Fibroblast of lung (primary cell): ENCODE measurements around the gene ANO2. TPM values are rescaled to one million over a fixed set of nuclear protein-coding genes. Genes with fewer than 3 reads are reported as not detected.

Experiments used
- DNase-seq, 2 donors: peaks; one replicate each; pipeline versions ENCODE4 v3.0.0 to v3.0.0-alpha.2; 2010; ENCODE audit warnings: low read depth in 2 of 2
- H2AFZ ChIP-seq: 2 replicates; pipeline ENCODE4 v1.5.1; 2012; ENCODE audit warnings: low read length, control low read depth, inconsistent platforms
- H3K27ac ChIP-seq: 2 replicates; pipeline ENCODE4 v1.5.1; 2011; ENCODE audit warnings: low read length, control low read depth; ENCODE audit not compliant: insufficient read depth
- H3K27me3 ChIP-seq: 2 replicates; pipeline ENCODE4 v1.5.1; 2011; ENCODE audit warnings: mild to moderate bottlenecking, low read length; ENCODE audit not compliant: control insufficient read depth, insufficient read depth
- H3K36me3 ChIP-seq: 2 replicates; pipeline ENCODE4 v1.5.1; 2011; ENCODE audit warnings: low read length; ENCODE audit not compliant: control insufficient read depth, insufficient read depth
- H3K4me1 ChIP-seq: 2 replicates; pipeline ENCODE4 v1.5.1; 2011; ENCODE audit warnings: low read length; ENCODE audit not compliant: control insufficient read depth, insufficient read depth; ENCODE audit errors: extremely low read depth
- H3K4me2 ChIP-seq: 2 replicates; pipeline ENCODE4 v1.5.1; 2011; ENCODE audit warnings: low read length, control low read depth; ENCODE audit not compliant: insufficient read depth; ENCODE audit errors: extremely low read depth
- H3K4me3 ChIP-seq, 4 experiments: fragments of 200-600 bp in 1 of 4; sonication (generic) in 1 of 4; replicated peaks in 1 of 4; 2 replicates each; pipeline ENCODE4 v1.5.1; 2011 to 2016; ENCODE audit warnings: low read length in 4 of 4, low read depth in 3 of 4, mild to moderate bottlenecking in 3 of 4, control low read depth in 2 of 4, inconsistent platforms in 1 of 4, mixed read lengths in 1 of 4; ENCODE audit not compliant: insufficient read depth in 1 of 4; ENCODE audit errors: control extremely low read depth in 1 of 4
- H3K79me2 ChIP-seq: 2 replicates; pipeline ENCODE4 v1.5.1; 2012; ENCODE audit warnings: mild to moderate bottlenecking, low read length, inconsistent platforms; ENCODE audit not compliant: control insufficient read depth, insufficient read depth
- H3K9ac ChIP-seq: 2 replicates; pipeline ENCODE4 v1.5.1; 2011; ENCODE audit warnings: mild to moderate bottlenecking, low read length, control low read depth; ENCODE audit not compliant: insufficient read depth
- H3K9me3 ChIP-seq: 2 replicates; pipeline ENCODE4 v1.5.1; 2012; ENCODE audit warnings: low read depth, low read length; ENCODE audit not compliant: control insufficient read depth, insufficient read depth
- H4K20me1 ChIP-seq: 2 replicates; pipeline ENCODE4 v1.5.1; 2011; ENCODE audit warnings: low read length; ENCODE audit not compliant: control insufficient read depth, insufficient read depth; ENCODE audit errors: extremely low read depth
- EZH2 ChIP-seq: IDR thresholded peaks from 2 replicates; pipeline ENCODE4 v1.5.1; 2012; ENCODE audit warnings: low read length, control low read depth, mild to moderate bottlenecking; ENCODE audit errors: missing control alignments
- polyA plus RNA-seq, 2 donors: library from polyadenylated mRNA; depleted of rRNA in 1 of 2; stranded (reverse) in 1 of 2; unstranded in 1 of 2; fragments of >200 nt; gene quantifications; 2 replicates each; pipeline ENCODE4 v1.2.1, GENCODE V29; 2011 to 2012; ENCODE audit warnings: missing spikeins in 1 of 2
- total RNA-seq: library from RNA; depleted of rRNA; stranded (reverse); fragments of >200 nt; gene quantifications from 2 replicates; pipeline ENCODE4 v1.2.1, GENCODE V29; 2014
- TF ChIP-seq, protein P1 (sequence below), 2 donors: IDR thresholded peaks in 1 of 2; conservative IDR thresholded peaks in 1 of 2; 1 replicate in 1 of 2; 2 replicates in 1 of 2; pipeline ENCODE4 v1.5.1; 2011 to 2012; ENCODE audit warnings: low read length in 2 of 2, control low read depth in 1 of 2, inconsistent platforms in 1 of 2, low read depth in 1 of 2, mild to moderate bottlenecking in 1 of 2

ANO2 gene
- total and polyA plus RNA-seq, 2 donors (not counting 1 experiment from before 2014, with no cell fraction given): 0.15 to 0.17 TPM

DNA sequence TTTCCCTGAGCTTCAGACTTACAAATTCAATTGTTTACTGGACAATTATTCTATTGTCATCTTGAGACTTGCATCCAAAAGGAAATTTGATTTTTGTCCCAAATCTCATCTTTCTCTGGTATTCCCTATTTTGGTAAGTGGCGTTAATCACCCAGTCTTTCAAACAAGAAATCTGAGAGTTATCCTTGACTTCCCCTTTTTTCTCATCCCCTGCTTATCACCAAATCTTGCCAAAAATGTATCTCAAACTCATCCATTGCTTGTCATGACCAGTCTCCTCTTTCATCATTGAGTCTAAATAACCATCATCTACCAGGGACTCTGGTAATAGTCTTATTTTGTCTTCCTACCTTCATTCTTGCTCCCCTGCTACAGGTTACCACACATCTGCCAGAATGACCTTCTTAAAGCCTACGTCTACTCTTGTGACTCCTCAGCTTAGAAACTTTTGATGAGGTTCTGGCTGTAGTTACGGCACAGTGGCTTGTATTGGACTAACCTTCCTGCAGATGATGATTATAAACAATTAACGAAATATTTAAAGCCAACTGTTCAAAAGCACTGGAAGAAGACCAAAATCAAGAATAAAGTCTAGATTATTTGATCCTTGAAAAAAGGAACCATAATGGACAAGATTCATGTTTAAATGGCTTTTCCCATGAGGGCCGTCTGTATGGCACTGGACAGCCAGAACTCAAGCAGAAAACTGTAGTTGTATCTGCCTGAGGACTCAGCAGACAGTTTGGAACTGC is 9.0 kb upstream of the ANO2 start:
- Histone ChIP-seq H3K36me3 (no peaks in the 10 kb centered on the region), H3K9me3 (no peaks in the 10 kb centered on the region), H3K4me2 (no peak overlapping the region), H2AFZ (no peak overlapping the region), H3K27ac (no peak overlapping the region), H3K27me3 (peaks cover 9% of the 10 kb centered on the region), H3K4me3 (no peak overlapping the region), H3K79me2 (no peaks in the 10 kb centered on the region), H4K20me1 (no peaks in the 10 kb centered on the region), H3K4me1 (no peaks in the 10 kb centered on the region), H3K9ac (no peak overlapping the region)
- TF ChIP-seq, protein P1, sequence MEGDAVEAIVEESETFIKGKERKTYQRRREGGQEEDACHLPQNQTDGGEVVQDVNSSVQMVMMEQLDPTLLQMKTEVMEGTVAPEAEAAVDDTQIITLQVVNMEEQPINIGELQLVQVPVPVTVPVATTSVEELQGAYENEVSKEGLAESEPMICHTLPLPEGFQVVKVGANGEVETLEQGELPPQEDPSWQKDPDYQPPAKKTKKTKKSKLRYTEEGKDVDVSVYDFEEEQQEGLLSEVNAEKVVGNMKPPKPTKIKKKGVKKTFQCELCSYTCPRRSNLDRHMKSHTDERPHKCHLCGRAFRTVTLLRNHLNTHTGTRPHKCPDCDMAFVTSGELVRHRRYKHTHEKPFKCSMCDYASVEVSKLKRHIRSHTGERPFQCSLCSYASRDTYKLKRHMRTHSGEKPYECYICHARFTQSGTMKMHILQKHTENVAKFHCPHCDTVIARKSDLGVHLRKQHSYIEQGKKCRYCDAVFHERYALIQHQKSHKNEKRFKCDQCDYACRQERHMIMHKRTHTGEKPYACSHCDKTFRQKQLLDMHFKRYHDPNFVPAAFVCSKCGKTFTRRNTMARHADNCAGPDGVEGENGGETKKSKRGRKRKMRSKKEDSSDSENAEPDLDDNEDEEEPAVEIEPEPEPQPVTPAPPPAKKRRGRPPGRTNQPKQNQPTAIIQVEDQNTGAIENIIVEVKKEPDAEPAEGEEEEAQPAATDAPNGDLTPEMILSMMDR (conservative IDR thresholded peaks at IDR 0.05 in 1 of 2, IDR thresholded peaks at IDR 0.05 in 1 of 2; ENCODE audit: low read depth in 1 of 2, low read length in 2 of 2): no peak
- TF ChIP-seq EZH2: no peak
- no peak for DNase-seq

DNA sequence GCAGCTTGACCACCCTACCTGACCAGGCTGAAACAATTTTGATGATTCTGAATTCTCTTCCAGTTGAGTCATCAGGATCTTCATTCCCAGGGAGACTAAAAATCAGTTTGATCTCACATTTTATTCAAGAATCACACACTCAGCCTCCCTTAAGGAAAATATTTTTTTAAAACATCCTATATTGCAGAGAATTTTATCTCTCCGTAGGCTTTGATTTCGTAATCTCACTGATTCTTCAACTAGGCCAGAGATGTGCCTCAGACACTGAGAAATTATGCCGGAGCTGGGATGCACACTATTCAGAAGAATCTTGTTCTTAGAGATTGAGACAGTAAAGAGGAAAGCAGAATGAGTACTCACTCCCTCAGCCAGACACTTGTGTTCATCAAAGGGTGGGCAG is 7.0 kb upstream of the ANO2 start:
- Histone ChIP-seq H3K4me1 (no peaks in the 10 kb centered on the region), H3K27me3 (peaks cover 14% of the 10 kb centered on the region), H2AFZ (no peak overlapping the region), H3K9ac (no peak overlapping the region), H3K4me2 (no peak overlapping the region), H3K4me3 (no peak overlapping the region), H4K20me1 (no peaks in the 10 kb centered on the region), H3K36me3 (no peaks in the 10 kb centered on the region), H3K9me3 (no peaks in the 10 kb centered on the region), H3K79me2 (no peaks in the 10 kb centered on the region), H3K27ac (no peak overlapping the region)
- TF ChIP-seq EZH2: no peak
- TF ChIP-seq, protein P1 (conservative IDR thresholded peaks at IDR 0.05 in 1 of 2, IDR thresholded peaks at IDR 0.05 in 1 of 2; ENCODE audit: low read depth in 1 of 2, low read length in 2 of 2): no peak
- no peak for DNase-seq

DNA sequence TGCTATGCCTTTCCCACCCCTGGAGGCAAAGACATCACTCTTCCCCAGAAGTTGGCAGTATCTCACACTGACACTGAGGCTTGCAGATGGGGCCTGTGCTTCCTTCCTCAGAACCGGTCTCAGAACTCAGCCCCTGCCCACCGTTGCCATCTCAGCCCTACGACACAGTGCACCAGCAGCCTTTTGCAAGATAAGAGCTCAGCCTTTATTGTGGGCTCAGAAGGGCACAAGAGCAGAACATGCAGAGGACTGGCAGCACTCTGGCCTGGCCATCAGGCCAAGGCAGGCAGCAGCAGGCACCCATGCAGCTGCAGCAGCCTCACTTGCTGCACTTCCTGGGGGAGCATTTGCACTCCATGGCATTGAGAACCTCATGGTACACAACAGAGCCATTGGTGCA is 3.6 kb upstream of the ANO2 start:
- Histone ChIP-seq H3K4me2 (no peak overlapping the region), H3K9ac (no peak overlapping the region), H3K9me3 (no peaks in the 10 kb centered on the region), H3K27me3 (peaks cover 44% of the 10 kb centered on the region), H3K79me2 (no peaks in the 10 kb centered on the region), H3K4me3 (no peak overlapping the region), H3K36me3 (no peaks in the 10 kb centered on the region), H3K4me1 (no peaks in the 10 kb centered on the region), H3K27ac (no peak overlapping the region), H2AFZ (no peak overlapping the region), H4K20me1 (no peaks in the 10 kb centered on the region)
- DNase-seq: no peak
- no peak for TF ChIP-seq EZH2
- TF ChIP-seq, protein P1 (conservative IDR thresholded peaks at IDR 0.05 in 1 of 2, IDR thresholded peaks at IDR 0.05 in 1 of 2; ENCODE audit: low read depth in 1 of 2, low read length in 2 of 2): no peak
